Measurements from ENCODE around the gene SDCCAG8.
A peak's percentile ranks its signal among the peaks of the same experiment; 100 is the strongest.
"Not testable (repeated sequence)": the region's sequence is repeated elsewhere in the genome, so short reads cannot be mapped to it uniquely, and the experiment has no call there.

The SDCCAG8 gene

DNA sequence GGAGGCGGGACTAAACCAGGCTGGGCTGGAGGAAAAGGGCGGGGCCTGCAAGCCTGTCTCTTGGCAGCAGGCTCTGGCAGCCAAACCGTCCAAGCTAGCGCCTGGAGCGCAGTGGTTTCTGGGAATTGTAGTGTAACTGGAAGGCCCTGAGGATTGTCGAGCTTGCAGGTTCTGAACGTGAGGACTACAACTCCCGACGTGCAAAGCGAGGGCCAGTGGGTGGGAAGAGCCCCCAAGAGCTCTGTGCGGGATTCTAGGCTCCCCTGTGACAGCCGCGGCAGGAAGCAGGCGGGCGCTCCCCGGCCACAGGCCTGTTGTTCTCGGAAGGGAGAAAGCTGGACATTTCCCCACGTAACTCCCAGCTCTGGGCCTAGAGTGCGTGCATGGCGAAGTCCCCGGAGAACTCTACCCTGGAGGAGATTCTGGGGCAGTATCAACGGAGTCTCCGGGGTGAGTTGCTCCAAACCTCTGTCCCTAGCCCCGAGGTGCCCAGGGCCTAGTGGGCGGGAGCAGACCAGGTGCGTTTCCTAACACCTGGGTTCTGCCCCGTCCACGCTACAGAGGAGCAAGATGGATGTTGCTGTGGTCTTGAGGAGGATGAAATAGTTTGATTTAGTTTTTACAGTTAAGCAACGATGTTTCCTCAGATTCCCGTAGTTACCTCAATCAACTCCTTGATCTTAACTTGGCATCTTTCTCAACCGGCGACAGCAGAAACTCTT, at the start of gene SDCCAG8:
Gene SDCCAG8 (plus strand): TSS at position 251 of the 722 bp plus-strand sequence. CDS start 133 bp downstream, at position 384.
- peak; percentile 99 for DNase-seq

- not testable (repeated sequence) for DNase-seq
Measured at GRCh38 chr1:243211984-243212383, 43.9 kb upstream of the SDCCAG8 start.

- no peak for DNase-seq
Measured at GRCh38 chr1:243213045-243213787, 42.6 kb upstream of the SDCCAG8 start.

GRCh38 chr1:243215276-243215875, 40.5 kb upstream of the SDCCAG8 start:
- not testable (repeated sequence) for DNase-seq

DNA sequence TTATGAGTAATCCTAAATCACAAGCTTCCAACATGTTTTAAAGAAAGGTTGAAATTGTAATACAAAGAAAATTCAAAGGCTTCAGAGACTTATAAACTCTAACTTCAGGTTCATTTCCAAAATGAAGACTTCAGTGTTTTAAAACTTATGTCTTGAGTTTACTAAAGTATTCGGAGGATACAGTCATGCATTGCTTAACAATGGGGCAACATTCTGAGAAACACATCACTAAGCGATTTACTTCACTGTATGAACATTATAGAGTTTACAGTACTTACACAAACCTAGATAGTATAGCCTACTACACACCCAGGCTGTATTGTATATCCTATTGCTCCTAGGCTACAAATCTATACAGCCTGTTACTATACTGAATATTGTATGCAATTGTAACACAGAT, 39.1 kb upstream of the SDCCAG8 start:
- no peak for DNase-seq

GRCh38 chr1:243217349-243217748, 38.5 kb upstream of the SDCCAG8 start:
- DNase-seq, result no peak

DNA sequence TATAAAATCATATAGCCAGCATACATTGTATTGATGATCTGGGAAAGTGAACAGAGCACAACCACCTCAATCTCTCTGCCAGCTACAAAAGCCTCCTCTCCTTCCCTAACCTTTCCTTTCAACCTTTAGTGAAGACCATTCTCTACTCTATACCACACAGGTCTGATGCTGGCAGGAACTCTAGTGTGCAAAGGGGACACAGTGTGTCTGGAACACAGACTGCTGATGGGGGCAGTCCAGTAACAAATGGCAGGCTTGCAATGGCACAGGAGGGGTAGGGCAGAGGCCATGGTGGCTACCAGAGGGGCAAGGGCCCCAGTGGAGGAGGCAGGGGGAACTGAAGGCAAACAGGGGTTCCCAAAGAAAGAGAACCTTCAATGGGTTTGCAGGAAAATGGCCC, 37.8 kb upstream of the SDCCAG8 start:
- DNase-seq, result no peak

DNA sequence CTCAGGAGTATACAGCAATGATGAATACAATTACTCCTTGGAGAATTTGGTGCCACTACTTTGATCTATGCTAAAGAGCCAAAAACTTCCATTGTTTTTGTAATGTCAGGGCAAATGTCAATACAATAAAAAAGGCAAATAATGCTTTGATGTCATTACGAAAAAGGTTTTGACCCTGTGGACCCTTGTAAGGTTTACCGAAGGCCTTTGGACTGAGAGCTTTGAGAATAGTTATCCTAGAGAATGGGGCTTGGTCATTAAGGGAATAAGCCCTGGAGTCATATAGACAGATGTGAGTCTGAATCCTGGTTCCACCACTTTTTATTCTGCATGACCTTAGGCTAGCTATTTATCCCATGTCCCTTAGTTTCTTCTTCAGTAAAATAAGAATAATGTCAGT, 28.2 kb upstream of the SDCCAG8 start:
- DNase-seq, result no peak

GRCh38 chr1:243229526-243229925, 26.3 kb upstream of the SDCCAG8 start:
- no peak for DNase-seq

- peak; percentile 68 for DNase-seq
Measured at GRCh38 chr1:243230914-243231313, 24.9 kb upstream of the SDCCAG8 start.

GRCh38 chr1:243233908-243234307, 21.9 kb upstream of the SDCCAG8 start:
- DNase-seq, result no peak

DNA sequence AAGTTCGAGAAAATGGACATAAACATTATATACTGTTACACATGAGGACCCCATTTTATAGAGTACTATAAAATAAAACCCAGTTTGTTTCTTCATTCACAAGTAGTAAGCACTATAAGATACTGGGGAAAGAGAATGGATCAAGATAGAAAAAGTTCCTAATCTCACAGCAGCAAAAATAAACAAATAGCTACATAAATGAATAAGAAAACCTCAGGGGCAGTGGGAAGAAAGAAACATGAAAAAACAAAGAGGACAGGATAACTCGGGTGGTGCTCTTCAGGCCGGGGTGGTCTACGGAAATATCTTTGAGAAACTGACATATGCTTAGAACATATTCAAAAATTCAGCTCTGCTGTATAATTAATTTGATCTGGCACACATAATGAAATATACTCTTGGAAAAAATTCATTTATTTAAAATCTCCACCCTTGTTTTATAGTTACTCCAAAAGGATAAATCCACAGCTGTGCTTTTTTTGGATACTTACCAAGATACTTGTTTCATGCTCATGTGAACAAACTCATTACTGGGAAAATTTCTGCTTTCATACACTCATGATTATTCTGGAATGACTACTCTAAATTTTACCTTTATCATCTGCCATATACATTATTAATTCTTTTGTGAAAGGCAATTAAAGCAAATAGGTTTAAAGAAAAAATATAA, 20.7 kb upstream of the SDCCAG8 start:
- DNase-seq, result no peak

DNA sequence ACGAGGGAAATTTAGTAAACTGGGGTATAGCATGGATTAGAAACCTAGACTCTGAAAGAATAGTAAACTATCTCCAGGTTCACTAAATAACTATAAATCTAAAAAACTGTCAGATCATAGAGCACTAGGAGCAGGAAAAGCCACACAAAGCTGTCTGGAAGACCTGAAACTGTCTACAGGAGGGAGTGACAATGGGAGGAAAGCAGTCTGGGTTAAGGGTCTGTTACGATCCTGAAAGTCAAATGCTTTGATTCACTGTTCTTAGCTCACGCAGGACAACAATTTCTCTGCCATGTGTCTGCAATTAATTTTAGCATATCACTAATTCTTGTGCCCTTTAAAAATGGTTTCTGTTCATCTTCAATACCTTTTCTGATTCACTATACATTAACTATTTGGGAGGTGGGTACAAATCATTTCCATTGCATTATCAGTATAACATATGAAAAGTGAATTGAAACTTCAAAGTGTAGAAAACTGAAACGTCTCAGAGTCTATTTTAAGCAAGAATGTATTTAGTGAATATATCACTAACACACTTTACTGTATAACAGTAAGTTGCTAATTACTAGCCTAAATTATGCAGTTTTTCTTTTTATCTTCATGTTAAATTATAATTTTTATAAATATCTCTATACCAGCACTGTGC, 19.1 kb upstream of the SDCCAG8 start:
- no peak for DNase-seq

GRCh38 chr1:243244432-243244841, 11.4 kb upstream of the SDCCAG8 start:
- no peak for DNase-seq

DNA sequence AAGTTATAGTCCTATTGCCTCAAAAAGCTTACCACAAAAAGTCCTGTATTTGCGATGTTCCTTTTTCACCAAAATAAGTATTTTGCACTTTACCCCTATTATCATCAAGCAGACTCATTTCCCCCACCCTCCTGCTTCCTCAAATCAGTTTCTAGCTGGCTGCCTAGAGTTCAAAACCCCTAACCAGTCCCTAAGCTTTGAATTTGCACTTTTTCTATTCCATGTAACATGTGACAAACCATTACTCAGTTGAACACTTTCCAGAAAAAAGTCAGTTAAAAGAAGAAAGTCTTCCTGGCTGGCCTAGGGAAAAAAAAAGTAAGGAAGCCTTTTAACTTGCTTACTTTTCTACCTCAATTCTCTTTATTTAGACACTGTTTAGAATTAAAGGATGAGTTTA, 8.9 kb upstream of the SDCCAG8 start:
- DNase-seq, result no peak

GRCh38 chr1:243247901-243248300, 7.9 kb upstream of the SDCCAG8 start:
- DNase-seq, result no peak

DNA sequence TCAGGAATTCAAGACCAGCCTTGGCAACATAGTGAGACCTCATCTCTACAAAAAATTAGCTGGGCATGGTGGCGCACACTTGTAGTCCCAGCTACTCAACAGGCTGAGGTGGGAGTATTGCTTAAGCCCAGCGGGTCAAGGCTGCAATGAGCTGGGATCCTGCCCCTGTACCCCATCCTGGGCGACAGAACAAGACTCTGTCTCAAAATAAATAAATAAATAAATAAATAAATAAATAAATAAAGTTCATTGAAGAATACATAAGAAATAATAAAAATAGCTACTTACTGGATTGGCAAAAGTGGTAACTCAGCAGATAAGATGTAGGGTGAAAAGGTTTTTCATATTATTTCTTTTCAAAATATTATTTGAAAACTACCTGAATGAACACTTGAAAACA, 6.6 kb upstream of the SDCCAG8 start:
- DNase-seq, result no peak

DNA sequence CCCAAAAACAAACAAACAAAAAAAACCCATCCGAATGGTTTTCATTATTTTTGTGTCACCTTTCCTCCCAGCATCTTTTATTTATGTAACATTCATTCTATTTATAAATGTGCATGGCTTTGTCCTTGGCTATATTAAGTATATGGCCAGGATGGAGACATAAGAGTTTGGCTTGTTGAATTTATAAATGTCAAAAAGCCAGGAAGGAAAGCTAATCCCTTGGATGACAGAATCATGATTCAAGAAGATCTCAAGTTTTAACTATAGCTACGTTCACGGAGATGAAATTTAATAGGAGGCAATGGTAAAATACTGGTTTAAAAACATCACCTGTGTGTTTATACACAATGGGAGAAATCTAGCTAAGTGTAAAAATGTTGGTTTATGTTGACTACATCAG, 5.7 kb upstream of the SDCCAG8 start:
- no peak for DNase-seq

DNA sequence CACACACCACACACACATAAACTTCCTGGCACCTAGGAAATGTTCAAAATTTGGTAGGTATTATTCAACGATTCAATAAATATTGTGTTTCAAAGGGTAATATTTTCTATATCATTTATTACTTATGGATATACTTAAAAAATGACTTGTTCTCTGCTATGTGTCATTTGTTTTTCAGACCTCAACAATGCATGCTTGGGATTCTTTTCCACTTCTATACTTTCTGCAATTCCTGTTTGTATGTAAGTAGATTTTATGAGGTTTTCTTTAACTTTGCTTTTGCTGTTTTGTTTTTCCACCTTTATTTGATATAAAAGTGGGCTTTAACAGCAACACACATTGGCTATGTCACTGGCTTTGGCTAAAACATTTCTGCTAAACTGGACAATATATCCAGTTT, 4.3 kb upstream of the SDCCAG8 start:
- no peak for DNase-seq

DNA sequence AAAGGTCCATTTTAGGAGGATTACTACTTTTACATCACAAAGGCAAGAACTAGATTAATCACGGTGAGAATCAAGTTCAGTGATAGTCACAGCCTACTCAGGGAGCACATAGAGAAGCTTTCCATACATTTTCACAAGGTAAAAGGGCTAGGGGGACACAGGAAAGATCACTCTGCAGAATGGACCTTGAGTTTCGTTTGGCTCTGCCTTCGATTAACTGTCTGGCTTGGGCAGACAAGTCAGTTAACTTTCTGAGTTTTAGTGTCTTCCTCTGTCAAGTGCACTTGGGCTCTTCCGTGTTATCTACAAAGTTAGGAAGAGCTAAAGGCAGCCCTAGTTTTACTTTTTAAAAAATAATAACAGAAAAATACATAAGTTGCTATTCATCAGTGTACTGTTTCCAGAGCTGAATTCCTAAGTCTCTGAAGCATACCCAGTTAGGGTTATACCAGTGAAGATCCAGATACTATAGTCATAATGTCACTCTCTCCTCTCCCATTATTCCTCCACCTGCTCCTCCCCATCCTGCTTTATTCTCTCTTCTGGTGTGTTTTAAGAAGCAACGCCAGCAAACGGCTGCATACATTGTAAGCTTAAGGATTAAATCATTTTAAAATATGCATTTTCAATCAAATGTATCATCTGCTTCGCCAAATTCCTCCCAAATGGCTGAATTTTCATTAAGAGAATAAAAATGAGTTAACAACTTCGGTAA, 2.5 kb upstream of the SDCCAG8 start:
- DNase-seq, result peak; percentile 8

DNA sequence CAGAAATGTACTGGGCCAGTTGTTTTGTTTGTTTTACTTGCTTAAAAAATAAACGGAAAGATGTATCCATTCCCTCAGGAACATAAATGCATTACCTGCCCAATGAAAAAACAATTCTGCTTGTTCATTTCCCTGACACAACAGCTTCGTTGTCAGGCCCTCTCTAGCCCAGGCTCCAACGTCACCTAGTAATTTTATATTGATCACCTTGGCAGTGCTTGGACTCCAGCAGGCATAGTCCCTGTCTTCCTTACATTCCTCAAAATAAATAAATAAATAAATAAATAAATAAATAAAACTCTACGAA, 2.0 kb upstream of the SDCCAG8 start:
- no peak for DNase-seq

- DNase-seq, result peak; percentile 80
Measured at GRCh38 chr1:243254233-243254926, 1.5 kb upstream of the SDCCAG8 start.

Data from NCI-H2171 treated with DMSO at 0.1 percent for 48 hours (cell line).